Measurements from ENCODE around the gene MAST4. TPM values are rescaled to one million over a fixed set of nuclear protein-coding genes. Genes with fewer than 3 reads are reported as not detected.

Gene MAST4
- total RNA-seq, 1 donor from 2014 or later = 17.2 TPM

DNA sequence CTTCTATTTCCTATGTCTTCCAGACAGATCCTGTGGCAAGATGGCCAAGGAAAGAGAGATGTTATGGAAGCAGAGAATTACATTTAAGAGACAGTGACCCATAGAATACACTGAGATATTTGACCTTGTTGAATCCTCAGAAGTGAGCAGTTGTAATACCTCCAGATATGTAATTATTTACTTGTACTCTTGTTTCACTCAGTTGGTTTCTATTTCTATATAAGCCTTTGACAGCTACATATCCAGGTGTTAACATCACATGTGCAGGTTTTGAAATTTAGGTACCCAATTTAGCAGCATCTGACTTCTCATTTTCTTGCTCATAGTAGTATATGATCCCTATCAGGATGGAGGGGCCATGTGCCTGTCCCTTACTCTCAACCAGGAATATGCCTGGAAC is 330.9 kb downstream of the MAST4 start:
- H3K36me3 Mint-ChIP-seq (ENCODE audit: low read depth) = no peaks in the 10 kb centered on the region
- no peak overlapping the region for H3K27ac Mint-ChIP-seq
- POLR2A ChIA-PET = no interaction called here
- H3K4me3 Mint-ChIP-seq = no peak overlapping the region
- CTCF ChIA-PET = no interaction called here
- H3K27me3 Mint-ChIP-seq = no peaks in the 10 kb centered on the region
- H3K4me1 Mint-ChIP-seq = peaks cover 15% of the 10 kb centered on the region
- TF ChIP-seq, protein P1, sequence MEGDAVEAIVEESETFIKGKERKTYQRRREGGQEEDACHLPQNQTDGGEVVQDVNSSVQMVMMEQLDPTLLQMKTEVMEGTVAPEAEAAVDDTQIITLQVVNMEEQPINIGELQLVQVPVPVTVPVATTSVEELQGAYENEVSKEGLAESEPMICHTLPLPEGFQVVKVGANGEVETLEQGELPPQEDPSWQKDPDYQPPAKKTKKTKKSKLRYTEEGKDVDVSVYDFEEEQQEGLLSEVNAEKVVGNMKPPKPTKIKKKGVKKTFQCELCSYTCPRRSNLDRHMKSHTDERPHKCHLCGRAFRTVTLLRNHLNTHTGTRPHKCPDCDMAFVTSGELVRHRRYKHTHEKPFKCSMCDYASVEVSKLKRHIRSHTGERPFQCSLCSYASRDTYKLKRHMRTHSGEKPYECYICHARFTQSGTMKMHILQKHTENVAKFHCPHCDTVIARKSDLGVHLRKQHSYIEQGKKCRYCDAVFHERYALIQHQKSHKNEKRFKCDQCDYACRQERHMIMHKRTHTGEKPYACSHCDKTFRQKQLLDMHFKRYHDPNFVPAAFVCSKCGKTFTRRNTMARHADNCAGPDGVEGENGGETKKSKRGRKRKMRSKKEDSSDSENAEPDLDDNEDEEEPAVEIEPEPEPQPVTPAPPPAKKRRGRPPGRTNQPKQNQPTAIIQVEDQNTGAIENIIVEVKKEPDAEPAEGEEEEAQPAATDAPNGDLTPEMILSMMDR (IDR thresholded peaks at IDR 0.05) = no peak
- DNase-seq (no peak), ATAC-seq (ENCODE audit: low read depth) (no peak)
- no peaks in the 10 kb centered on the region for H3K9me3 Mint-ChIP-seq
- intact Hi-C loops (cut with micrococcal nuclease) = no loop called here

DNA sequence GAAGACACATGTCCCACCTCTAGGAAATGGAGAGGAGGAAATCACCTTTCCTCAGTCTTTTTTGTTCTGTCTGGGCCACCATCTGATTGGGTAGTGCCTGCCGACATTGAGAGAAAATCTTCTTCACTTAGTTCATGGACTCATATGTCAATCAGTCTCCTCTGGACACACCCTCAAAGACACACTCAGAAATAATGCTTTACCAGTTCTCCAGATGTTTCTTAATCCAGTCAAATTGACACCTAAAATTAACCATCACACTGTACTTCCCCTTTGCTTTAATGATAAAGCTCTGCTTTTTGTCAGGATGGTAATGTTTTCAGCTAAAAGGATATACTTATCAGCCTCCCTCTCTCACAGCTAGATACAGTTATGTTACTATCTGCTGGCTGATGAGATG is 333.1 kb downstream of the MAST4 start:
- Mint-ChIP-seq H3K36me3 (ENCODE audit: low read depth) (no peaks in the 10 kb centered on the region), H3K27me3 (no peaks in the 10 kb centered on the region), H3K9me3 (no peaks in the 10 kb centered on the region), H3K27ac (no peak overlapping the region), H3K4me1 (peaks cover 15% of the 10 kb centered on the region), H3K4me3 (no peak overlapping the region)
- DNase-seq (no peak), ATAC-seq (ENCODE audit: low read depth) (no peak)
- intact Hi-C loops (cut with micrococcal nuclease) = no loop called here
- ChIA-PET CTCF (no interaction called here), POLR2A (no interaction called here)
- TF ChIP-seq, protein P1 (IDR thresholded peaks at IDR 0.05) = no peak

- H3K4me3 Mint-ChIP-seq = no peak overlapping the region
- ChIA-PET CTCF (no interaction called here), POLR2A (no interaction called here)
- peaks cover 2% of the 10 kb centered on the region for H3K27me3 Mint-ChIP-seq
- no peak for DNase-seq
- no peak overlapping the region for H3K27ac Mint-ChIP-seq
- peaks cover 15% of the 10 kb centered on the region for H3K4me1 Mint-ChIP-seq
- peak; percentile 25 for ATAC-seq (ENCODE audit: low read depth)
- no peaks in the 10 kb centered on the region for H3K36me3 Mint-ChIP-seq (ENCODE audit: low read depth)
- intact Hi-C loops (cut with micrococcal nuclease) = loop anchor here (10.0 kb wide), 1 partner anchor 115 kb away; no protein-coding TSS in a partner anchor
- TF ChIP-seq, protein P1 (IDR thresholded peaks at IDR 0.05) = no peak
- no peaks in the 10 kb centered on the region for H3K9me3 Mint-ChIP-seq
Observed at GRCh38 chr5:66929995-66930394, 333.8 kb downstream of the MAST4 start.

- Mint-ChIP-seq H3K9me3 (no peaks in the 10 kb centered on the region), H3K4me3 (no peak overlapping the region), H3K4me1 (peaks cover 15% of the 10 kb centered on the region), H3K27me3 (peaks cover 6% of the 10 kb centered on the region), H3K36me3 (ENCODE audit: low read depth) (no peaks in the 10 kb centered on the region), H3K27ac (no peak overlapping the region)
- ATAC-seq (ENCODE audit: low read depth) = no peak
- ChIA-PET POLR2A (no interaction called here), CTCF (no interaction called here)
- TF ChIP-seq, protein P1 (IDR thresholded peaks at IDR 0.05) = no peak
- DNase-seq = no peak
- intact Hi-C loops (cut with micrococcal nuclease) = loop anchor here (10.0 kb wide), 1 partner anchor 117 kb away; no protein-coding TSS in a partner anchor
Observed at GRCh38 chr5:66931651-66932050, 335.5 kb downstream of the MAST4 start.

GRCh38 chr5:66932457-66932856 is 336.3 kb downstream of the MAST4 start:
- Mint-ChIP-seq H3K27me3 (peaks cover 6% of the 10 kb centered on the region), H3K27ac (no peak overlapping the region), H3K36me3 (ENCODE audit: low read depth) (no peaks in the 10 kb centered on the region), H3K9me3 (no peaks in the 10 kb centered on the region), H3K4me3 (no peak overlapping the region), H3K4me1 (peaks cover 15% of the 10 kb centered on the region)
- TF ChIP-seq, protein P1 (IDR thresholded peaks at IDR 0.05) = no peak
- no peak for ATAC-seq (ENCODE audit: low read depth)
- ChIA-PET CTCF (no interaction called here), POLR2A (no interaction called here)
- no peak for DNase-seq
- intact Hi-C loops (cut with micrococcal nuclease) = loop anchor here (10.0 kb wide), 1 partner anchor 118 kb away; no protein-coding TSS in a partner anchor

All from activated B cell treated with CpG ODN at 0.5 μM for 24 hours (primary cell).